WTC11 (cell line): ENCODE data around the gene SMIM31.

Experiments used
- AFF4 ChIP-seq: sonication (generic); formaldehyde crosslinking; IDR thresholded peaks from 2 replicates; pipeline ENCODE4 v1.8.1; 2023; ENCODE audit warnings: mild to moderate bottlenecking, missing genetic modification reagents, borderline replicate concordance
- CREB1 ChIP-seq: sonication (generic); formaldehyde crosslinking; IDR thresholded peaks from 2 replicates; pipeline ENCODE4 v1.8.0; 2023; ENCODE audit warnings: mild to moderate bottlenecking, missing genetic modification reagents
- E2F4 ChIP-seq: sonication (generic); formaldehyde crosslinking; IDR thresholded peaks from 2 replicates; pipeline ENCODE4 v1.8.1; 2022; ENCODE audit warnings: low read depth, mild to moderate bottlenecking, moderate library complexity, missing genetic modification reagents, borderline replicate concordance
- ESRRA ChIP-seq: sonication (generic); formaldehyde crosslinking; IDR thresholded peaks from 2 replicates; pipeline ENCODE4 v1.8.1; 2022; ENCODE audit warnings: mild to moderate bottlenecking, missing genetic modification reagents, borderline replicate concordance
- FOXJ3 ChIP-seq: sonication (generic); formaldehyde crosslinking; IDR thresholded peaks from 2 replicates; pipeline ENCODE4 v1.9.0; 2021; ENCODE audit warnings: missing genetic modification reagents, mild to moderate bottlenecking, borderline replicate concordance
- GABPB1 ChIP-seq: sonication (generic); formaldehyde crosslinking; IDR thresholded peaks from 2 replicates; pipeline ENCODE4 v1.8.1; 2023; ENCODE audit warnings: mild to moderate bottlenecking, missing genetic modification reagents
- JUN ChIP-seq: sonication (generic); formaldehyde crosslinking; IDR thresholded peaks from 2 replicates; pipeline ENCODE4 v1.8.0; 2023; ENCODE audit warnings: mild to moderate bottlenecking, missing genetic modification reagents
- NR1H2 ChIP-seq: sonication (generic); formaldehyde crosslinking; IDR thresholded peaks from 2 replicates; pipeline ENCODE4 v1.9.0; 2021; ENCODE audit warnings: mild to moderate bottlenecking, moderate library complexity, missing genetic modification reagents
- USF1 ChIP-seq: sonication (generic); formaldehyde crosslinking; IDR thresholded peaks from 2 replicates; pipeline ENCODE4 v1.8.0; 2022; ENCODE audit warnings: mild to moderate bottlenecking, missing genetic modification reagents
- USF2 ChIP-seq: sonication (generic); formaldehyde crosslinking; IDR thresholded peaks from 2 replicates; pipeline ENCODE4 v1.8.1; 2023; ENCODE audit warnings: mild to moderate bottlenecking, missing genetic modification reagents, moderate library complexity
- ZNF317 ChIP-seq: sonication (generic); formaldehyde crosslinking; IDR thresholded peaks from 2 replicates; pipeline ENCODE4 v1.8.1; 2023; ENCODE audit warnings: low read depth, mild to moderate bottlenecking, moderate library complexity, missing genetic modification reagents, borderline replicate concordance
- TF ChIP-seq, protein P1 (sequence below): sonication (generic); formaldehyde crosslinking; IDR thresholded peaks from 2 replicates; pipeline ENCODE4 v1.8.0; 2022; ENCODE audit warnings: mild to moderate bottlenecking, missing genetic modification reagents
- TF ChIP-seq, protein P2 (sequence below): fragments of 200-600 bp; IDR thresholded peaks from 2 replicates; pipeline ENCODE4 v1.8.0; 2022; ENCODE audit warnings: antibody characterized with exemption

DNA sequence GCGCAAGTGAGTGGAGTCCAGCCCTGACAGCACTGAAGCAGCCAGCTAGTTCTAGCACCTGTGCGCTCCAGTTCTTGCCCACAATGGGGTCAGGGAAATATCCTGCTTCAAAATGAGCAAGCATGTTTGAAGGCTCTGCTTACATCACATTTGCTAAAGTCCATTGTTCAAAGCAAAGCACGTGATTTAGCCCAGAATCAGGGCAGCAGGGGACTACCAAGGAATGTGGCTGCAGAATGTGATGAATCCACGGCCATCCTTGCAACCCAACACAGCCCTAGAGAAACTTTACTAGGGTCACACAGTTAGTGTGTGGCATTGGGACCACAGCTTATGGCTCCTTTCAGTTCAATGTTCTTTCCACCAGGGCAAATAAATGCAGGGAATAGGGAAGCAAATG, 47.3 kb upstream of the SMIM31 start:
- TF ChIP-seq FOXJ3 (CRISPR knock-in tag) (no peak), USF2 (CRISPR knock-in tag) (no peak; the same call in 1 of the 2 replicates), NR1H2 (no peak), AFF4 (CRISPR knock-in tag) (no peak), ESRRA (CRISPR knock-in tag) (no peak), E2F4 (CRISPR knock-in tag) (no peak), GABPB1 (CRISPR knock-in tag) (no peak), JUN (CRISPR knock-in tag) (no peak), USF1 (CRISPR knock-in tag) (no peak), CREB1 (no peak), ZNF317 (no peak)
- TF ChIP-seq, protein P1, sequence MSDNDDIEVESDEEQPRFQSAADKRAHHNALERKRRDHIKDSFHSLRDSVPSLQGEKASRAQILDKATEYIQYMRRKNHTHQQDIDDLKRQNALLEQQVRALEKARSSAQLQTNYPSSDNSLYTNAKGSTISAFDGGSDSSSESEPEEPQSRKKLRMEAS (CRISPR knock-in tag) = no peak
- TF ChIP-seq, protein P2, sequence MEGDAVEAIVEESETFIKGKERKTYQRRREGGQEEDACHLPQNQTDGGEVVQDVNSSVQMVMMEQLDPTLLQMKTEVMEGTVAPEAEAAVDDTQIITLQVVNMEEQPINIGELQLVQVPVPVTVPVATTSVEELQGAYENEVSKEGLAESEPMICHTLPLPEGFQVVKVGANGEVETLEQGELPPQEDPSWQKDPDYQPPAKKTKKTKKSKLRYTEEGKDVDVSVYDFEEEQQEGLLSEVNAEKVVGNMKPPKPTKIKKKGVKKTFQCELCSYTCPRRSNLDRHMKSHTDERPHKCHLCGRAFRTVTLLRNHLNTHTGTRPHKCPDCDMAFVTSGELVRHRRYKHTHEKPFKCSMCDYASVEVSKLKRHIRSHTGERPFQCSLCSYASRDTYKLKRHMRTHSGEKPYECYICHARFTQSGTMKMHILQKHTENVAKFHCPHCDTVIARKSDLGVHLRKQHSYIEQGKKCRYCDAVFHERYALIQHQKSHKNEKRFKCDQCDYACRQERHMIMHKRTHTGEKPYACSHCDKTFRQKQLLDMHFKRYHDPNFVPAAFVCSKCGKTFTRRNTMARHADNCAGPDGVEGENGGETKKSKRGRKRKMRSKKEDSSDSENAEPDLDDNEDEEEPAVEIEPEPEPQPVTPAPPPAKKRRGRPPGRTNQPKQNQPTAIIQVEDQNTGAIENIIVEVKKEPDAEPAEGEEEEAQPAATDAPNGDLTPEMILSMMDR = no peak
